Loucy (cell line): ENCODE data around the gene CXCL3.

ENCODE experiments used
- H2AFZ ChIP-seq: fragments of 200-600 bp; sonication (generic); 2 replicates; pipeline ENCODE4 v1.6.0; 2016; ENCODE audit warnings: antibody characterized with exemption, mild to moderate bottlenecking, low read length, moderate library complexity
- H3F3A ChIP-seq: fragments of 200-600 bp; 2 replicates; pipeline ENCODE4 v1.6.0; 2016; ENCODE audit warnings: antibody characterized with exemption, low read depth, mild to moderate bottlenecking
- H3K27me3 ChIP-seq: fragments of 200-600 bp; sonication (generic); 2 replicates; pipeline ENCODE4 v1.6.1; 2014; ENCODE audit warnings: low read length, mild to moderate bottlenecking; ENCODE audit not compliant: insufficient read depth, poor library complexity, severe bottlenecking
- H3K36me3 ChIP-seq: fragments of 200-600 bp; sonication (generic); 2 replicates; pipeline ENCODE4 v1.6.1; 2016; ENCODE audit warnings: low read length; ENCODE audit not compliant: insufficient read depth
- H3K4me1 ChIP-seq: fragments of 200-600 bp; sonication (generic); 2 replicates; pipeline ENCODE4 v1.5.1; 2014; ENCODE audit warnings: low read length, mild to moderate bottlenecking; ENCODE audit not compliant: insufficient read depth, poor library complexity, severe bottlenecking
- H3K4me2 ChIP-seq: fragments of 200-600 bp; sonication (generic); 2 replicates; pipeline ENCODE4 v1.6.0; 2014; ENCODE audit warnings: antibody characterized with exemption, low read length, low read depth, mild to moderate bottlenecking; ENCODE audit not compliant: poor library complexity, severe bottlenecking
- H3K4me3 ChIP-seq: fragments of 200-600 bp; sonication (generic); 2 replicates; pipeline ENCODE4 v1.5.1; 2014; ENCODE audit warnings: low read length, mild to moderate bottlenecking, mixed read lengths; ENCODE audit not compliant: poor library complexity, severe bottlenecking
- H3K79me2 ChIP-seq: fragments of 200-600 bp; sonication (generic); 2 replicates; pipeline ENCODE4 v1.6.1; 2014; ENCODE audit warnings: low read length; ENCODE audit not compliant: insufficient read depth
- H3K9ac ChIP-seq: fragments of 200-600 bp; sonication (generic); 2 replicates; pipeline ENCODE4 v1.6.0; 2014; ENCODE audit warnings: mild to moderate bottlenecking, low read depth, low read length, moderate library complexity; ENCODE audit not compliant: poor library complexity, severe bottlenecking
- H3K9me2 ChIP-seq: fragments of 200-600 bp; sonication (generic); replicated peaks from 2 replicates; pipeline ENCODE4 v1.6.1; 2016; ENCODE audit warnings: low read depth, low read length, mixed read lengths
- H3K9me3 ChIP-seq: fragments of 200-600 bp; sonication (generic); 2 replicates; pipeline ENCODE4 v1.6.1; 2014; ENCODE audit warnings: mild to moderate bottlenecking, antibody characterized with exemption, low read length, low read depth; ENCODE audit not compliant: insufficient read depth
- H4K20me1 ChIP-seq: fragments of 200-600 bp; sonication (generic); 2 replicates; pipeline ENCODE4 v1.6.0; 2014; ENCODE audit warnings: antibody characterized with exemption, low read length, mild to moderate bottlenecking; ENCODE audit not compliant: insufficient read depth, poor library complexity, severe bottlenecking
- CTCF ChIP-seq: fragments of 200-600 bp; sonication (generic); conservative IDR thresholded peaks from 2 replicates; pipeline ENCODE4 v1.5.1; 2014; ENCODE audit warnings: mild to moderate bottlenecking, antibody characterized with exemption, low read length
- EZH2phosphoT487 ChIP-seq: fragments of 200-600 bp; IDR thresholded peaks from 2 replicates; pipeline ENCODE4 v1.6.1; 2018; ENCODE audit warnings: antibody characterized with exemption, mild to moderate bottlenecking, moderate library complexity, borderline replicate concordance

Gene CXCL3

GRCh38 chr4:74073358-74073757 lies 34.9 kb upstream of the CXCL3 start:
- Histone ChIP-seq H3K4me3 (no peak overlapping the region), H3K9me2 (no peaks in the 10 kb centered on the region), H3F3A (no peaks in the 10 kb centered on the region), H3K27me3 (no peaks in the 10 kb centered on the region), H2AFZ (peak overlapping the region; percentile 26; the same call in 1 of the 2 replicates), H3K9me3 (0 out of 2 replicates have a peak, but pooled peaks cover 2% of the 10 kb centered on the region), H3K79me2 (no peaks in the 10 kb centered on the region), H3K4me2 (no peak overlapping the region), H3K36me3 (no peaks in the 10 kb centered on the region), H3K9ac (no peak overlapping the region), H3K4me1 (peaks cover 24% of the 10 kb centered on the region), H4K20me1 (no peaks in the 10 kb centered on the region)
- TF ChIP-seq CTCF (no peak), EZH2phosphoT487 (no peak)

GRCh38 chr4:74072739-74073138 lies 34.2 kb upstream of the CXCL3 start:
- H3K36me3 ChIP-seq: no peaks in the 10 kb centered on the region
- H3F3A ChIP-seq: no peaks in the 10 kb centered on the region
- 0 out of 2 replicates have a peak, but pooled peaks cover 2% of the 10 kb centered on the region for H3K9me3 ChIP-seq
- TF ChIP-seq CTCF: no peak
- no peak for TF ChIP-seq EZH2phosphoT487
- H3K4me2 ChIP-seq: no peak overlapping the region
- H2AFZ ChIP-seq: no peak overlapping the region; the same call in 1 of the 2 replicates
- no peaks in the 10 kb centered on the region for H3K27me3 ChIP-seq
- no peaks in the 10 kb centered on the region for H3K9me2 ChIP-seq
- no peaks in the 10 kb centered on the region for H3K79me2 ChIP-seq
- no peaks in the 10 kb centered on the region for H4K20me1 ChIP-seq
- no peak overlapping the region for H3K9ac ChIP-seq
- peaks cover 23% of the 10 kb centered on the region for H3K4me1 ChIP-seq
- H3K4me3 ChIP-seq: no peak overlapping the region

GRCh38 chr4:74067586-74067985 lies 29.1 kb upstream of the CXCL3 start:
- Histone ChIP-seq H3K9me3 (0 out of 2 replicates have a peak, but pooled peaks cover 2% of the 10 kb centered on the region), H3K4me2 (no peak overlapping the region), H3K4me1 (peaks cover 2% of the 10 kb centered on the region), H3K4me3 (no peak overlapping the region), H4K20me1 (no peaks in the 10 kb centered on the region), H3K9me2 (no peaks in the 10 kb centered on the region), H3K79me2 (no peaks in the 10 kb centered on the region), H3K27me3 (no peaks in the 10 kb centered on the region), H3F3A (no peaks in the 10 kb centered on the region), H3K9ac (no peak overlapping the region), H2AFZ (no peak overlapping the region), H3K36me3 (no peaks in the 10 kb centered on the region)
- TF ChIP-seq CTCF: no peak
- no peak for TF ChIP-seq EZH2phosphoT487
